Measurements from ENCODE around the gene KCNJ18. TPM values are rescaled to one million over a fixed set of nuclear protein-coding genes. Genes with fewer than 3 reads are reported as not detected.
"Not testable (repeated sequence)": the region's sequence is repeated elsewhere in the genome, so short reads cannot be mapped to it uniquely, and the experiment has no call there.

The KCNJ18 gene
- total RNA-seq, 4 donors from 2014 or later: not detected

DNA sequence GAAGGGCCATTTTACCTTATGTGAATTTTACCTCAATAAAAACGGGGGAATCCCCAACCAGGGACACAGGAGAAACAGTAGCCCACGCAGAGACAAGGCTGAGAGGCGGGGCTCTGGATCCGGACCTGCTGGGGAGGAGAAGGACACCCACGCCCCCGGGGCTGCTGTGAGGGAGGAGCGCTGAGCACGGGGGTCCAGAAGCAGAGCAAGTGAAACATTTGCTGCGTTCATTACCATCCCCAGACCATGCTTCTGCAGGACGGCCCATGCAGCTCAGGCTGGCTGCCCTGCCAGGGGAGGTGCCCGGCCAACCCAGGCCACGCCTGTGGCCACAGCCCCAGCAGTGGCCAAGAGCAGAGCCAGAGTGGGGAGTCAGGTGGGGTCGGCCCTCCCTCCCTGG, 50.0 kb downstream of the KCNJ18 start:
- in situ Hi-C loops (cut with MboI; ENCODE audit: low pct_ligation_motif_present in 1 of 4, low pct_unique_long_range_greater_than_20kb in 1 of 4, low sequenced_read_pairs in 3 of 4): no loop called here
- intact Hi-C loops (cut with DNase I; ENCODE audit: low total_unique reads): loop anchor here (10.0 kb wide), 1 partner anchor 398 kb away; no protein-coding TSS in a partner anchor

DNA sequence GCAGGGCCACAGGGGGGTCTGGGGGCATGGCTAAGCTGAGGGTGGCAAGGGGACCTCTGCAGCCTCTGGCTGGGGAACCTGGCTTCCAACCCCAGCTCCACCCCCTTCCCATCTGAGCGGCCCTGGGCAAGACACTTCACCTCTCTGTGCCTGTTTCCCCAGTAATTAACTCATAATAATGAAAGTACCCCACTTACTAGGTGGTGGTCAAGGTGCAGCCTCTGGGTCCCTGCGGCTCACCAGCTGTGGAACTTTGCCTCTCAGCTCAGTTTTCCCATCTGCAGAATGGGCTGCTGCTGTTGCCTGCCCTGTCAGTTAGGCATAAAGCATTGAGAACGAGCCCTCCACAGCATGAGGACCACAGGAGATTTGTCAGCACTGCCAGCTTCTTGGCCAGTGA, 51.8 kb downstream of the KCNJ18 start:
- H3K27ac ChIP-seq; H3K4me1 ChIP-seq; H3K9me3 ChIP-seq; DNase-seq; H3K27me3 ChIP-seq; H3K36me3 ChIP-seq; H3K4me3 ChIP-seq; in situ Hi-C loops (cut with MboI; ENCODE audit: low pct_ligation_motif_present in 1 of 4, low pct_unique_long_range_greater_than_20kb in 1 of 4, low sequenced_read_pairs in 3 of 4): not testable (repeated sequence)
- intact Hi-C loops (cut with DNase I; ENCODE audit: low total_unique reads): loop anchor here (10.0 kb wide), 1 partner anchor 399 kb away; no protein-coding TSS in a partner anchor
- WGBS, 2 donors (ENCODE audit: low coverage in 1 of 2): 66% methylated on average over 2 of the region's 3 CpGs; no CpG with 5 or more reads in 1 of the 2 donors

More for the DNA sequence above, 50.0 kb downstream of the KCNJ18 start:
- H3K36me3 ChIP-seq: no peaks in the 10 kb centered on the region
- no peak for DNase-seq
- WGBS, 2 donors (ENCODE audit: low coverage in 1 of 2): 48 to 66% methylated on average over 6 to 13 of the region's 13 CpGs
- no peak for TF ChIP-seq EP300 (IDR thresholded peaks at IDR 0.05; ENCODE audit: low read depth)
- no peak overlapping the region for H3K4me3 ChIP-seq
- no peaks in the 10 kb centered on the region for H3K4me1 ChIP-seq
- H3K27ac ChIP-seq: no peak overlapping the region
- H3K9me3 ChIP-seq: no peaks in the 10 kb centered on the region
- H3K27me3 ChIP-seq: no peaks in the 10 kb centered on the region

DNA sequence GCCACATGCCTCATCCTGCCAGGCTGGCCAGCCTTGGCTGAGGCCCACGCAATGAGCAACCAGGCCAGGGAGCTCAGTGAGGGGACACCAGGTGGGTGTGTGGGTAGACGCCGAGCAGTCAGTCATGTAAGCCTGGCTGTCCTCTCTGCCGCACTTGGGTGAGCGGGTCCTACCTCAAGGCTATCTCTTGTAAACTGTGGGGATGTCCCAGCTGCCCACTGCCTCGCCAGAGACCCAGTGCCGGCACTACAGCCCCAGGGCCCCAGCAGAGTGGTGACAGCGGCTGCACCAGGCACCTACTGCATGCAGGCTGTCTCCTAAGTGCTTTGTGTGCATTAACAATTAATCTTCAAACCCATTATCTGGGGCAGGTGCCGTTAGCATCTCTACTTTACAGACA, 52.3 kb downstream of the KCNJ18 start:
- H3K27ac ChIP-seq; in situ Hi-C loops (cut with MboI; ENCODE audit: low pct_ligation_motif_present in 1 of 4, low pct_unique_long_range_greater_than_20kb in 1 of 4, low sequenced_read_pairs in 3 of 4): not testable (repeated sequence)
- WGBS, 2 donors (ENCODE audit: low coverage in 1 of 2): 71% methylated on average over 4 of the region's 9 CpGs; no CpG with 5 or more reads in 1 of the 2 donors

DNA sequence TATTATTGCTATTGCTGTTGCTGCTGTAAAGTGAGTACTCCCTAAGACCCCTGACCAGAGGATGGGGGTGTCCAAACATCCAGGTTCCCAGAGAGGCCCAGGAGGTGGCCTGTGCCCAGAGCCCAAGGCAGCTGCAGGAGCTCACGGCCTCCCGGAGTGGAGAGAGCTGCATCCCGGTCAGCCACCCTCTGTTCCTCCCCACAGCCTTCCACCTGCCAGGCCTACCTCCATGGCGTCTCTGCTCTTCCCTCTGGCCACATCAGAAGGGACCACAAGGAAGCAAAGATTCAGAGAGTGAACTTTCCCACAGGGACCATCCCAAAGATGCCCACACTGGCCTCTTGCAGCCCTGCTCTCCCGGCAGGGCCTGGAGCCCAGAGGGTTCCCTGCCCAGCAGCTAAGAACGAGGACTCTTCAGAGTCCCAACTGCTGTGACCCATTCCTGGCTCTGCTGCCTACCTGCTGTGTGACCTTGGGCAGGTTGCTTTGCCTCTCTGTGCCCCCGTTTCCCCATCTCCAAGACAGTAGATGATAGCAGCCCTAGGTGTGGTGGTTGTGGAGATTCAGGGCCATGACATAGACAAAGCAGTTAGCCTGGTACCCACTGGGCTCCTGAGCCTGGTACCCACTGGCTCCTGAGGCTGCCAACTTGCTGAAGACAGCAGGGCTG, 53.2 kb downstream of the KCNJ18 start:
- H3K9me3 ChIP-seq; H3K27ac ChIP-seq; H3K36me3 ChIP-seq; H3K4me1 ChIP-seq; H3K27me3 ChIP-seq; DNase-seq; H3K4me3 ChIP-seq; in situ Hi-C loops (cut with MboI; ENCODE audit: low pct_ligation_motif_present in 1 of 4, low pct_unique_long_range_greater_than_20kb in 1 of 4, low sequenced_read_pairs in 3 of 4): not testable (repeated sequence)
- intact Hi-C loops (cut with DNase I; ENCODE audit: low total_unique reads): loop anchor here (10.0 kb wide), 1 partner anchor 401 kb away; no protein-coding TSS in a partner anchor
- WGBS, 2 donors (ENCODE audit: low coverage in 1 of 2): 71% methylated on average over 7 of the region's 7 CpGs; no CpG with 5 or more reads in 1 of the 2 donors

More for the DNA sequence above, 52.3 kb downstream of the KCNJ18 start:
- not testable (repeated sequence) for H3K4me3 ChIP-seq, H3K27me3 ChIP-seq, H3K9me3 ChIP-seq, DNase-seq, H3K4me1 ChIP-seq, H3K36me3 ChIP-seq
- intact Hi-C loops (cut with DNase I; ENCODE audit: low total_unique reads): loop anchor here (10.0 kb wide), 1 partner anchor 400 kb away; no protein-coding TSS in a partner anchor

DNA sequence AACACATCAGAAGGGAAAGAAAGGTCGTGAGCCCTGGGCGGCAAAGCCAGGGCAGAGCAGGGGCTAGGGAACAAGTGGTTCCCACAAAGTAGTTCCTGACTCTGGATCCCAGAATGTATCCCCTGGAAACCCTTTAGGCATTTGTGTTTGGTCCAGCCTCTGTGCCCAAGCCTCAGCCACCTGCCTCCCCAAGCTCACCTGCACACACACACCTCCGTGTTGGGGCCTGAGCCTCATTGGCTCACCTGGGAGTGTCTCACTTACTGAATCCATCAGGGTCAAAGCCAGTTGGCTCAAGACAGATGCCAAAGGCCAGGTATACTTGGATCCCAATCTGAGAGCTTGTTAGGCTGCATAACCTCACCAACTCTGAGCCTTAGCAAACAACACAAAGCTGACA, 54.1 kb downstream of the KCNJ18 start:
- H3K27me3 ChIP-seq; H3K36me3 ChIP-seq; H3K4me1 ChIP-seq; H3K9me3 ChIP-seq; DNase-seq; H3K27ac ChIP-seq; in situ Hi-C loops (cut with MboI; ENCODE audit: low pct_ligation_motif_present in 1 of 4, low pct_unique_long_range_greater_than_20kb in 1 of 4, low sequenced_read_pairs in 3 of 4); H3K4me3 ChIP-seq: not testable (repeated sequence)
- intact Hi-C loops (cut with DNase I; ENCODE audit: low total_unique reads): loop anchor here (10.0 kb wide), 1 partner anchor 402 kb away; no protein-coding TSS in a partner anchor
- WGBS, 2 donors (ENCODE audit: low coverage in 1 of 2): 83% methylated on average over 3 of the region's 3 CpGs; no CpG with 5 or more reads in 1 of the 2 donors

DNA sequence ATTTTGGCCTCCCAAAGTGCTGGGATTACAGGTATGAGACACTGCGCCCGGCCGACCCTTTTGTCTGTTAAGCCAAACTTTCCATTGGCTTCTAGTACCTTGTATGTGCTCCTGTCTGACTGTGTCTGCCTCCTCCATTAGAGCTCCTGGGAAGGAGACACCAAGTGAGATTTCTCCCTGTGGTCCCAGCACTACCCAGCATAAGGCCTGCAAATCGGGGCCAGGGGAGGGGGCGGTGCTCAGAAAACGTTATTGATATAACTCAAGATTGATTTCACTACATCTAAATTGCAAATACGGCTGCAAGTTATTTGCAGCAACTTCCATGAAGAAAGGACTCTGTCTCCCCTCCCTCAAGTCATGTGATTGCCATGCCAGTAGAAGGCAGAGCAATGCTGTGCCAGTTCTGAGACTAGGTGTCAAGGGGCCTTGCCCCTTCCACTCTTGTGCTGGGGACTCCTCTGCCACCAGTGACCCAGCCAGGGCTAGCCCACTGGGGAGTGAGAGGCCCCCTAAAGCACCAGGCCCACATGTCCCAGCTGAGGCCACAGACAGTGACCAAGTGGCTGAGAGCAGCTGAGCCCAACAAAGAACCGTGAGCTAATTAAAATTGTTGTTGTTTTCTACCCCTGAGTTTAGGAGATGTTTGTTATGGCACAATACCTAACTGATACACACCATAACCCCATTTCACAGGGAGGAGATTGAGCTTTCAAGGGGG, 55.0 kb downstream of the KCNJ18 start:
- DNase-seq; H3K4me1 ChIP-seq; in situ Hi-C loops (cut with MboI; ENCODE audit: low pct_ligation_motif_present in 1 of 4, low pct_unique_long_range_greater_than_20kb in 1 of 4, low sequenced_read_pairs in 3 of 4); H3K4me3 ChIP-seq; H3K36me3 ChIP-seq; H3K9me3 ChIP-seq; H3K27ac ChIP-seq; H3K27me3 ChIP-seq: not testable (repeated sequence)
- 79 to 87% methylated on average over 5 to 8 of the region's 8 CpGs for WGBS, 2 donors (ENCODE audit: low coverage in 1 of 2)
- intact Hi-C loops (cut with DNase I; ENCODE audit: low total_unique reads): loop anchor here (10.0 kb wide), 1 partner anchor 403 kb away; no protein-coding TSS in a partner anchor

DNA sequence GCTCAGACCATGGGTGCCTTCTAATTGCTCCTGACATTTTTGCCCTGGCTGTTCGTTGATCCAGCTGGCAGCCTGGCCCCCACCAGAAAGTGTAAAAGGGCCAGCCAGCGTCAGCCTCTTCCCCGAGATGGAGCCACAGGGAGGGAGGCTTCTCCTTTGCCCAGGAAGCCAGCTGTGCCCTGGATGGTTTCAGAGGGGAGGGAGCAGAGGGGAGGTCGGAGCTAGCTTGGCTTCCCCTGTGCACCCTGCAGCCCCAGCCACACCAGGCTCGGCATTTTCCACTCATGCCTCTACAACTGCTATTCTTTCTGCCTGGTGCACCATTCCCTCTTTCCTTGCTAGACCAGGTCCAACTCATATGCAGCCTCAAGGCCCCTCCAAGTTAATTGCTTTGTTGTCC, 56.4 kb downstream of the KCNJ18 start:
- H3K27ac ChIP-seq; DNase-seq; H3K4me3 ChIP-seq; H3K4me1 ChIP-seq; H3K27me3 ChIP-seq; H3K36me3 ChIP-seq; in situ Hi-C loops (cut with MboI; ENCODE audit: low pct_ligation_motif_present in 1 of 4, low pct_unique_long_range_greater_than_20kb in 1 of 4, low sequenced_read_pairs in 3 of 4); H3K9me3 ChIP-seq: not testable (repeated sequence)
- WGBS, 2 donors (ENCODE audit: low coverage in 1 of 2): 50 to 62% methylated on average over 2 to 5 of the region's 5 CpGs
- intact Hi-C loops (cut with DNase I; ENCODE audit: low total_unique reads): loop anchor here (10.0 kb wide), 1 partner anchor 404 kb away; no protein-coding TSS in a partner anchor

DNA sequence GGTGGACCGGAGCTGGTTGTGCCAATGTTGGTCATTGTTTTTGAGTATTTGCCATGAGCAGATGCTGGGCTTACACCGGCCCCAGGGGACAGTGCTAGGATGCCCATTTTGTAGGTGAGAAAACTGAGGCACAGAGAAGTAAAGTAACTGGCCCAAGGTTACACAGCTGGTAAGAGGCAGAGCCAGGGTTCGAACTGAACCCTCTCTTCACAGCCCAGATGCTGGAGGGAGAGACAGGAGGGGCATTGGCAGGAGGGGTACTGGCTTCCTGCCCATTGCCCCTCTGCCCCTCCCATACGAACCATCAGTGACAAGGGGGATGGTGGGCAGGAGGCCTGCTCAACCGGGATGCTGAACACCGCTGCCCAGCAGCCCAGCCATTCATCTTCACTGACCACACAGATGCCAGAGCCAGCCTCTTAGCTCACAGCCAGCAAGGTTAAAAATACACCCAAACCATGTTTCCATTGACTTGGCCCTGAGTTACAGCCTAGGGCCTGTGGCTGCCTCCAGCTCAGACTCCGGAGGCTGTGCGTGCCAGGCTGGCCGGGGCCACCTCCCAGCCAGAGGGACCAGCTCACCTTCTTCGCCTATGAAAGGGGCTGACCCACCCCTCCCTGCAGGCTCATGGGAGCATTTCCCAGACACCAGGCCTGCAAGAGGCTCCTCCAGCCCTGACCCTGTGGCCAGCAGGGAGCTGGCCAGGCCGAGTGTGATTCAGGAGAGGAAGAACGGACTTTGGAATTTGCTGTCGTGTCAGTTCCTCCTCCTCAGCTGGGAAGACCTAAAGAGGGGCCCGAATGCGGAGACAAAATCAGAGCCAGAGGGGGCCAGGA, 57.6 kb downstream of the KCNJ18 start:
- in situ Hi-C loops (cut with MboI; ENCODE audit: low pct_ligation_motif_present in 1 of 4, low pct_unique_long_range_greater_than_20kb in 1 of 4, low sequenced_read_pairs in 3 of 4) (loop anchor here in 2 of 4 donors (25.0 kb wide), 1 partner anchor 438 kb away; no protein-coding TSS in a partner anchor), intact Hi-C loops (cut with DNase I; ENCODE audit: low total_unique reads) (loop anchor here (10.0 kb wide), 1 partner anchor 405 kb away; no protein-coding TSS in a partner anchor)
- H3K4me3 ChIP-seq, H3K4me1 ChIP-seq, H3K9me3 ChIP-seq, DNase-seq, H3K27ac ChIP-seq, H3K36me3 ChIP-seq, H3K27me3 ChIP-seq: not testable (repeated sequence)
- WGBS, 2 donors (ENCODE audit: low coverage in 1 of 2): 82% methylated on average over 11 of the region's 15 CpGs; no CpG with 5 or more reads in 1 of the 2 donors

DNA sequence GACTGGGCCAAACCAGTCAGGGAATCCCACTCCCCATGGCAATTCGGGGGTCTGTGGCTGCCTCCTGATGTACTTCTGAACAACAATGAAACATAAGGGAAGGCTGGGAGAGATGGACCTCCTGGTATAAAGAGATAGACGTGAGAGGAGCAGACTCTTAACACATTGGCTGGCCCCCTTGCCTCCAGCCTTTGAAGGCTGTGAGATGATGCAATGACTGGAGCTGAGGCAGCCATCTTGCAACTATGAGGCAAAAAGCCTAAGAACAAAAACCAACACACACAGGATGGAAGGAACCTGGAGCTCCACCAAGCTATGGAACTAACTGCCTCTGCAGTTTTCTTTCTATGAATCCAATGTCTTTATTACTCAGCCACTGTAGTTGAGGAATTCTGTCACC, 58.8 kb downstream of the KCNJ18 start:
- H3K4me1 ChIP-seq; H3K4me3 ChIP-seq; H3K36me3 ChIP-seq; intact Hi-C loops (cut with DNase I; ENCODE audit: low total_unique reads); H3K9me3 ChIP-seq; DNase-seq; H3K27ac ChIP-seq; H3K27me3 ChIP-seq: not testable (repeated sequence)
- WGBS, 2 donors (ENCODE audit: low coverage in 1 of 2): 51% methylated on average over 2 of the region's 2 CpGs; no CpG with 5 or more reads in 1 of the 2 donors
- in situ Hi-C loops (cut with MboI; ENCODE audit: low pct_ligation_motif_present in 1 of 4, low pct_unique_long_range_greater_than_20kb in 1 of 4, low sequenced_read_pairs in 3 of 4): loop anchor here in 2 of 4 donors (25.0 kb wide), 1 partner anchor 439 kb away; no protein-coding TSS in a partner anchor

Data from transverse colon (tissue), 4 donors.